ENCODE data around the gene MPZ. TPM values are rescaled to one million over a fixed set of nuclear protein-coding genes. Genes with fewer than 3 reads are reported as not detected.

MPZ gene
- total and polyA plus RNA-seq, 10 of the 15 experiments (the other 5 are each of a cell fraction or from before 2014, with no cell fraction given) = 0.09 to 6.9 (median 4.7) TPM

GRCh38 chr1:161305867-161306519, 3.8 kb downstream of the MPZ start (continued):
- TF ChIP-seq, protein P1, sequence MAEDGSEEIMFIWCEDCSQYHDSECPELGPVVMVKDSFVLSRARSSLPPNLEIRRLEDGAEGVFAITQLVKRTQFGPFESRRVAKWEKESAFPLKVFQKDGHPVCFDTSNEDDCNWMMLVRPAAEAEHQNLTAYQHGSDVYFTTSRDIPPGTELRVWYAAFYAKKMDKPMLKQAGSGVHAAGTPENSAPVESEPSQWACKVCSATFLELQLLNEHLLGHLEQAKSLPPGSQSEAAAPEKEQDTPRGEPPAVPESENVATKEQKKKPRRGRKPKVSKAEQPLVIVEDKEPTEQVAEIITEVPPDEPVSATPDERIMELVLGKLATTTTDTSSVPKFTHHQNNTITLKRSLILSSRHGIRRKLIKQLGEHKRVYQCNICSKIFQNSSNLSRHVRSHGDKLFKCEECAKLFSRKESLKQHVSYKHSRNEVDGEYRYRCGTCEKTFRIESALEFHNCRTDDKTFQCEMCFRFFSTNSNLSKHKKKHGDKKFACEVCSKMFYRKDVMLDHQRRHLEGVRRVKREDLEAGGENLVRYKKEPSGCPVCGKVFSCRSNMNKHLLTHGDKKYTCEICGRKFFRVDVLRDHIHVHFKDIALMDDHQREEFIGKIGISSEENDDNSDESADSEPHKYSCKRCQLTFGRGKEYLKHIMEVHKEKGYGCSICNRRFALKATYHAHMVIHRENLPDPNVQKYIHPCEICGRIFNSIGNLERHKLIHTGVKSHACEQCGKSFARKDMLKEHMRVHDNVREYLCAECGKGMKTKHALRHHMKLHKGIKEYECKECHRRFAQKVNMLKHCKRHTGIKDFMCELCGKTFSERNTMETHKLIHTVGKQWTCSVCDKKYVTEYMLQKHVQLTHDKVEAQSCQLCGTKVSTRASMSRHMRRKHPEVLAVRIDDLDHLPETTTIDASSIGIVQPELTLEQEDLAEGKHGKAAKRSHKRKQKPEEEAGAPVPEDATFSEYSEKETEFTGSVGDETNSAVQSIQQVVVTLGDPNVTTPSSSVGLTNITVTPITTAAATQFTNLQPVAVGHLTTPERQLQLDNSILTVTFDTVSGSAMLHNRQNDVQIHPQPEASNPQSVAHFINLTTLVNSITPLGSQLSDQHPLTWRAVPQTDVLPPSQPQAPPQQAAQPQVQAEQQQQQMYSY (CRISPR knock-in tag; IDR thresholded peaks at IDR 0.05) = no peak
- no peak for TF ChIP-seq SP1 (IDR thresholded peaks at IDR 0.05; ENCODE audit: low read depth, low read length)
- no peak for TF ChIP-seq MLLT1 (IDR thresholded peaks at IDR 0.05)
- TF ChIP-seq POLR2AphosphoS5 (IDR thresholded peaks at IDR 0.05; ENCODE audit: low read length) = no peak
- TF ChIP-seq NBN (IDR thresholded peaks at IDR 0.05) = no peak
- TF ChIP-seq POLR2A (IDR thresholded peaks at IDR 0.05; ENCODE audit: low read depth, low read length) = peak; percentile 77
- TF ChIP-seq YY1 (IDR thresholded peaks at IDR 0.05; ENCODE audit: low read depth, low read length) = 0 out of 2 replicates have a peak, but pooled peaks have one; percentile 24
- TF ChIP-seq NRF1 (conservative IDR thresholded peaks at IDR 0.05; ENCODE audit: low read depth, low read length) = no peak
- TF ChIP-seq POLR2AphosphoS2 (IDR thresholded peaks at IDR 0.05; ENCODE audit: low read depth, low read length) = no peak
- no peak for TF ChIP-seq SUPT20H (IDR thresholded peaks at IDR 0.05; ENCODE audit: borderline replicate concordance, control insufficient read depth, low read depth, low read length)
- TF ChIP-seq EGR1 (IDR thresholded peaks at IDR 0.05; ENCODE audit: borderline replicate concordance in 1 of 2, low read depth in 2 of 2, low read length in 2 of 2) = peak in 1 of 2 experiments; percentile 20; a peak in 1 of 3 replicates
- TF ChIP-seq TARDBP (IDR thresholded peaks at IDR 0.05; ENCODE audit: borderline replicate concordance) = no peak
